Heart left ventricle (tissue), 13 donors: ENCODE results near the gene LMNTD2.

Source experiments
- POLR2A ChIP-seq, 2 donors: fragments of 450-650 bp; IDR thresholded peaks; one replicate each; pipeline ENCODE4 v1.6.1; 2017; ENCODE audit warnings: antibody characterized with exemption in 2 of 2, mild to moderate bottlenecking in 2 of 2, moderate library complexity in 2 of 2
- TF ChIP-seq, protein P1 (sequence below), 12 donors: fragments of 200-600 bp; sonication (generic) in 4 of 12; IDR thresholded peaks; one replicate each; pipeline versions ENCODE4 v1.5.0 to v1.8.0; 2018 to 2022; ENCODE audit warnings: antibody characterized with exemption in 12 of 12, mild to moderate bottlenecking in 5 of 12
- donor health status: ischemic (EF 13 %, LVEDD 7.1; RV severe dilation, severe dysfunction).
- donor health status: DM: no; HTN: yes; CAD: no.
- donor health status: DM: no; HTN: no; CAD: no.
- donor health status: ischemic (EF 25% LVEDD 6.9; RV normal size, moderate dysfunction).
- donor health status: ischemic (EF 25% LVEDD 5.7; RV mildly dilated, moderate dysfunction).
- donor health status: ischemic (EF 35%, LVEDD 5.7; RV mildly dilated, moderate dysfunction).
- donor health status: nonischemic (EF 11% LVEDD 7.7; RV severe dilation, severe dysfunction).
- donor health status: DM: yes; HTN: yes; CAD: no.
- donor health status: PGD.
- donor health status: ischemic (EF 29% LVEDD 5.4; RV normal size, mild dysfunction).
- donor health status: nonischemic (EF 23%, LVEDD 6.1; RV moderate dilation, normal function).

DNA sequence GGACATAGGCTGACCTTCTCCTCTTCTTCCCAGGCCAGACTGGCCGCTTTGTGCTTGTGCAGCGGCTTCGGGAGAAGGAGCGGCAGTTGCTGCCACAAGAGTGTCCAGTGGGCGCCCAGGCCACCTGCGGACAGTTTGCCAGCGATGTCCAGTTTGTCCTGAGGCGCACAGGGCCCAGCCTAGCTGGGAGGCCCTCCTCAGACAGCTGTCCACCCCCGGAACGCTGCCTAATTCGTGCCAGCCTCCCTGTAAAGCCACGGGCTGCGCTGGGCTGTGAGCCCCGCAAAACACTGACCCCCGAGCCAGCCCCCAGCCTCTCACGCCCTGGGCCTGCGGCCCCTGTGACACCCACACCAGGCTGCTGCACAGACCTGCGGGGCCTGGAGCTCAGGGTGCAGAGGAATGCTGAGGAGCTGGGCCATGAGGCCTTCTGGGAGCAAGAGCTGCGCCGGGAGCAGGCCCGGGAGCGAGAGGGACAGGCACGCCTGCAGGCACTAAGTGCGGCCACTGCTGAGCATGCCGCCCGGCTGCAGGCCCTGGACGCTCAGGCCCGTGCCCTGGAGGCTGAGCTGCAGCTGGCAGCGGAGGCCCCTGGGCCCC, 1.6 kb upstream of the LMNTD2 start:
- TF ChIP-seq, protein P1, sequence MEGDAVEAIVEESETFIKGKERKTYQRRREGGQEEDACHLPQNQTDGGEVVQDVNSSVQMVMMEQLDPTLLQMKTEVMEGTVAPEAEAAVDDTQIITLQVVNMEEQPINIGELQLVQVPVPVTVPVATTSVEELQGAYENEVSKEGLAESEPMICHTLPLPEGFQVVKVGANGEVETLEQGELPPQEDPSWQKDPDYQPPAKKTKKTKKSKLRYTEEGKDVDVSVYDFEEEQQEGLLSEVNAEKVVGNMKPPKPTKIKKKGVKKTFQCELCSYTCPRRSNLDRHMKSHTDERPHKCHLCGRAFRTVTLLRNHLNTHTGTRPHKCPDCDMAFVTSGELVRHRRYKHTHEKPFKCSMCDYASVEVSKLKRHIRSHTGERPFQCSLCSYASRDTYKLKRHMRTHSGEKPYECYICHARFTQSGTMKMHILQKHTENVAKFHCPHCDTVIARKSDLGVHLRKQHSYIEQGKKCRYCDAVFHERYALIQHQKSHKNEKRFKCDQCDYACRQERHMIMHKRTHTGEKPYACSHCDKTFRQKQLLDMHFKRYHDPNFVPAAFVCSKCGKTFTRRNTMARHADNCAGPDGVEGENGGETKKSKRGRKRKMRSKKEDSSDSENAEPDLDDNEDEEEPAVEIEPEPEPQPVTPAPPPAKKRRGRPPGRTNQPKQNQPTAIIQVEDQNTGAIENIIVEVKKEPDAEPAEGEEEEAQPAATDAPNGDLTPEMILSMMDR (IDR thresholded peaks at IDR 0.05), result no peak
- no peak for TF ChIP-seq POLR2A (IDR thresholded peaks at IDR 0.05)
